ENCODE results near the gene HSPA12A. TPM values are rescaled to one million over a fixed set of nuclear protein-coding genes. Genes with fewer than 3 reads are reported as not detected.
A peak's percentile ranks its signal among the peaks of the same experiment; 100 is the strongest.

Gene HSPA12A
- total RNA-seq, 1 donor: 10.9 TPM

DNA sequence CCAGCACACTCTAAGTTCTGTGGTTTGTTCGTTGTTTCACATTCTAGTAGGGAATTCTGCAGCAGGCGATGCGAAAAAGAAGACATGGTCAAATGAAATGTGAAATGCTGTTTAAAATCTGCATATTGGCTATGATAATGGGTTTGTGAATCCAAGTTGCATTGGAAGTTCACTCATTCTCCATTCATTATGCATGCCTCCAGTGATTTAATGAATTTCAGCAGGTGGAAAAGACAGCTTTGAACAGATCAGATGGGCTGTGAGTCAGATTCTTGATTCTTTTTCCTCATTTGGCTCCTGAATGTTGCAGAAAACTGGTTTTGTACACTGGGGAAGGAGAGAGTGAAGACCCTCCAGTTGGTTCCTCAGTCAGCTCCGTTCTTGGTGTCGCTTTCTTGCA is 69.5 kb downstream of the HSPA12A start:
- Histone ChIP-seq H3K27ac (ENCODE audit: low read depth, low read length) (no peak overlapping the region), H3K4me1 (ENCODE audit: insufficient read depth, low read length) (peaks cover 14% of the 10 kb centered on the region), H3K79me2 (ENCODE audit: insufficient read depth, low read length) (no peaks in the 10 kb centered on the region), H3K36me3 (ENCODE audit: insufficient read depth, low read length) (peaks cover 8% of the 10 kb centered on the region), H2AFZ (ENCODE audit: low read length) (no peak overlapping the region), H3K27me3 (ENCODE audit: insufficient read depth, low read length) (no peaks in the 10 kb centered on the region), H3K4me3 (ENCODE audit: insufficient read depth, low read length) (no peak overlapping the region), H4K20me1 (ENCODE audit: insufficient read depth, low read length) (no peaks in the 10 kb centered on the region), H3K4me2 (ENCODE audit: insufficient read depth, low read length) (no peak overlapping the region), H3K9me3 (ENCODE audit: low read depth, low read length) (no peaks in the 10 kb centered on the region)
- TF ChIP-seq, protein P1, sequence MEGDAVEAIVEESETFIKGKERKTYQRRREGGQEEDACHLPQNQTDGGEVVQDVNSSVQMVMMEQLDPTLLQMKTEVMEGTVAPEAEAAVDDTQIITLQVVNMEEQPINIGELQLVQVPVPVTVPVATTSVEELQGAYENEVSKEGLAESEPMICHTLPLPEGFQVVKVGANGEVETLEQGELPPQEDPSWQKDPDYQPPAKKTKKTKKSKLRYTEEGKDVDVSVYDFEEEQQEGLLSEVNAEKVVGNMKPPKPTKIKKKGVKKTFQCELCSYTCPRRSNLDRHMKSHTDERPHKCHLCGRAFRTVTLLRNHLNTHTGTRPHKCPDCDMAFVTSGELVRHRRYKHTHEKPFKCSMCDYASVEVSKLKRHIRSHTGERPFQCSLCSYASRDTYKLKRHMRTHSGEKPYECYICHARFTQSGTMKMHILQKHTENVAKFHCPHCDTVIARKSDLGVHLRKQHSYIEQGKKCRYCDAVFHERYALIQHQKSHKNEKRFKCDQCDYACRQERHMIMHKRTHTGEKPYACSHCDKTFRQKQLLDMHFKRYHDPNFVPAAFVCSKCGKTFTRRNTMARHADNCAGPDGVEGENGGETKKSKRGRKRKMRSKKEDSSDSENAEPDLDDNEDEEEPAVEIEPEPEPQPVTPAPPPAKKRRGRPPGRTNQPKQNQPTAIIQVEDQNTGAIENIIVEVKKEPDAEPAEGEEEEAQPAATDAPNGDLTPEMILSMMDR (IDR thresholded peaks at IDR 0.05; ENCODE audit: extremely low read depth, low read depth, low read length): no peak
- no peak for DNase-seq (ENCODE audit: insufficient read length, low spot score, missing footprints)

DNA sequence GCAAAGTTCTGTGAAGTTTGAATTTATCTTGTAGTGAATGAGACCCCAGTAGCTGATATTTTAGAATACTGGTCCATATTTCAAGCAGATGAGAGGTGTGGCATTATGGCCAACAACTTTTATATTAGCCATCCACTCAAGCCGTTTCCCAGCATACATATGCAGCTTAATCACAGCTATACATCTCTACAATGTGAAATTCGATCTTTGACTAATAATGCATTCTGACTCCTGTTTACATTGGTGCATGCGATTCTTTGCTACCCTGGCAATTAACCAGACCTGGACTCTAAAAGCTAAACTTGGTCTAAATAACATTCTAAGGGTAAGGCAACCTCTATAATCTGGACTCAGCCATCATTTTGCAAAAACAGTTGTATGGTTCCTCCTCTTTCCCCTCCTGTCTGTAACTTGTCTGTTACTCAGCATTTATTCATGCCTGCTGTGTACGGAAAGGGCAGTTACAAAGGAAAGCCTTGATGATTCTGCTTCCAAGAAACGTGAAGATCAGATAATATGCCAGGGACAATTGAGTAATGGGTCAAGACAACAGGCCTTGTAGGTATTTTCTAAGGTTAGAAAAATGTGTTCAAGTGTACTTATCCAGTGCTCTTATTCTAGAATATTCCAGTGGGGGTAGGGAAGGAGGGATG is 71.0 kb downstream of the HSPA12A start:
- no peak overlapping the region for H3K27ac ChIP-seq (ENCODE audit: low read depth, low read length)
- H3K36me3 ChIP-seq (ENCODE audit: insufficient read depth, low read length): peaks cover 8% of the 10 kb centered on the region
- no peaks in the 10 kb centered on the region for H3K9me3 ChIP-seq (ENCODE audit: low read depth, low read length)
- no peak overlapping the region for H2AFZ ChIP-seq (ENCODE audit: low read length)
- H3K27me3 ChIP-seq (ENCODE audit: insufficient read depth, low read length): no peaks in the 10 kb centered on the region
- no peak overlapping the region for H3K4me3 ChIP-seq (ENCODE audit: insufficient read depth, low read length)
- H3K4me1 ChIP-seq (ENCODE audit: insufficient read depth, low read length): peaks cover 14% of the 10 kb centered on the region
- H3K79me2 ChIP-seq (ENCODE audit: insufficient read depth, low read length): no peaks in the 10 kb centered on the region
- DNase-seq (ENCODE audit: insufficient read length, low spot score, missing footprints): no peak
- H3K4me2 ChIP-seq (ENCODE audit: insufficient read depth, low read length): no peak overlapping the region
- TF ChIP-seq, protein P1 (IDR thresholded peaks at IDR 0.05; ENCODE audit: extremely low read depth, low read depth, low read length): no peak
- no peaks in the 10 kb centered on the region for H4K20me1 ChIP-seq (ENCODE audit: insufficient read depth, low read length)

DNA sequence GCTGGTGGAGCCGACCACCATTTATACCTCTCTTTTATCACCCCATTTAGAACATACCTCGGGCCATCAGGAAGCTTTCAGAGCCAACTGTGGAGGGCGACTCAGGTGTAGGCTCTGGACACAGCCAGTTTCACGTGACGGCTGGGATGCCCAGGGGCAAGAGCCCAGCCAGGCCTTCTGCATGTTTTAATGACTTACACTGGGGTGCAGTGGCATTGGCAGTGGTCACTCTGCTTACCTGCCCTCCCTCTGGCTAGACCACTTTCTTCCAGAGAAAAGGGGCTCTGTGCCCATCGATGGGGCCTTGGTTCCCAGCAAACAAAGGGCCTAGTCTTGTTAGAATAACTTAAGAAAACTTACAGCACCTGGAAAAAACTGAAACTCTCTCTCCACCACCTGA is 71.7 kb downstream of the HSPA12A start:
- no peak overlapping the region for H2AFZ ChIP-seq (ENCODE audit: low read length)
- no peaks in the 10 kb centered on the region for H4K20me1 ChIP-seq (ENCODE audit: insufficient read depth, low read length)
- H3K27me3 ChIP-seq (ENCODE audit: insufficient read depth, low read length): no peaks in the 10 kb centered on the region
- H3K9me3 ChIP-seq (ENCODE audit: low read depth, low read length): no peaks in the 10 kb centered on the region
- H3K27ac ChIP-seq (ENCODE audit: low read depth, low read length): no peak overlapping the region
- no peak for DNase-seq (ENCODE audit: insufficient read length, low spot score, missing footprints)
- peaks cover 8% of the 10 kb centered on the region for H3K36me3 ChIP-seq (ENCODE audit: insufficient read depth, low read length)
- H3K4me3 ChIP-seq (ENCODE audit: insufficient read depth, low read length): no peak overlapping the region
- TF ChIP-seq, protein P1 (IDR thresholded peaks at IDR 0.05; ENCODE audit: extremely low read depth, low read depth, low read length): no peak
- H3K4me2 ChIP-seq (ENCODE audit: insufficient read depth, low read length): no peak overlapping the region
- no peaks in the 10 kb centered on the region for H3K79me2 ChIP-seq (ENCODE audit: insufficient read depth, low read length)
- peaks cover 14% of the 10 kb centered on the region for H3K4me1 ChIP-seq (ENCODE audit: insufficient read depth, low read length)

DNA sequence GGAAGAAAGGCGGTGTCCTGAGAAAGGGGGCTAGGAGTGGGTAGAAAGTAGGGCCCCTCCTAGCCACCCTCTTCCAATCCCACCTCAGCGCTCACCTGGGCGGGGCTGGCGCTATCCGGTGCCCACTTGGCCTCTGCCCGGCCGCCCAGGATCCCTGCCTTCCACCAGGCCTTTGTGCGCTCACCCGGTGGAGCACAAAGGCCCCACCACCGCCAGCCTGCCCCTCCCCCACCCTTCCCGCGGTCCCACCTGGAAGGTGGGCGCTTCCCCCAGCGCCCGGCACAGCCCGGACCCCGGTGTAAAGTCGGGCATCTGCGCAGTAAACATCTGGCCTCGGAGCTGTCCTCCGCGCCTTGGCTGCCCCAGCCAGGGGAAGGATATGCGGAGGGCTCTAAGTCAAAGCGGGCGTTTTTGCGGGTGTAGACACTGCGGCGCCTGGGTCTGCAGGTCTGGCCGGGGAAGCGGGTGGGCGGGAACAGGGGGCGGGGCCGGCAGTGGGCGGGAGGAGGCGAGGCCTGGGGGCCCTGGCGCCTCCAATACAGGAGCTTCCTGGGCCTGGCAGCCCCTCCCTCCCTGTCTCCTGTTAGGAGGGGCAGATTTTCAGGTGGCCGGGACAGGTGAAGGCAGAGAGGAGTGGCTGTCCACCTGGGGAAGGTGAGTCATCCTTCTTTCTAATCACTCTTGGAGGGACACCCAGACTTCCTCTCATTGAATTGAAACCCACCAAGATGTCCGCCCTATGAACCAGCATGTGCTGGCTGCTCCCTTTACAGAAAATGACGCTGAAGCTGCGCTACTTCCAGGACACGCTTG is 72.3 kb downstream of the HSPA12A start:
- Histone ChIP-seq H3K4me1 (ENCODE audit: insufficient read depth, low read length) (peaks cover 14% of the 10 kb centered on the region), H3K27me3 (ENCODE audit: insufficient read depth, low read length) (no peaks in the 10 kb centered on the region), H3K9me3 (ENCODE audit: low read depth, low read length) (no peaks in the 10 kb centered on the region), H3K27ac (ENCODE audit: low read depth, low read length) (no peak overlapping the region), H3K36me3 (ENCODE audit: insufficient read depth, low read length) (peaks cover 7% of the 10 kb centered on the region), H4K20me1 (ENCODE audit: insufficient read depth, low read length) (no peaks in the 10 kb centered on the region), H3K79me2 (ENCODE audit: insufficient read depth, low read length) (no peaks in the 10 kb centered on the region), H3K4me2 (ENCODE audit: insufficient read depth, low read length) (peak overlapping the region; percentile 22), H2AFZ (ENCODE audit: low read length) (no peak overlapping the region), H3K4me3 (ENCODE audit: insufficient read depth, low read length) (peak overlapping the region; percentile 27)
- no peak for DNase-seq (ENCODE audit: insufficient read length, low spot score, missing footprints)
- TF ChIP-seq, protein P1 (IDR thresholded peaks at IDR 0.05; ENCODE audit: extremely low read depth, low read depth, low read length): no peak

Data from osteoblast (primary cell).